Measurements from ENCODE around the gene RNF19B.

The RNF19B gene

DNA sequence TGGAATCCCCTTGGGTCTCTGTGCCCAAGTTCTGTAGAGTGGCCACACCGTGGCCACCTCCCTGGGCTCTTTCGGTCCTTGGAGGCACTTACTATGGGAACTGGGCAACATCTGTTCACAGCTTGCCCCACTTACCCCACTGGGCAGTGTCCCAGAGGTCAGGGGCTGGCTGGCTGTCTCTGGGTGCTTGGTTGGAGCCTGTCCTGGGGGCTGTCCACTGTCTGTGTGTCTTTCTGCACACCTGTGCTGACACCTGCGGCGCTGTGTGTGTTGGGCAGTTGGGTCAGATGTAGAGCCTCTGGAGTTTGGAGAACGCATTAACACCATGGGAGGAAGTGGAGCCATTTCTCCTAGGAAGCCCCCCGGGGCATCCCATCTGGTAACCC is 62.1 kb downstream of the RNF19B start:
- Histone ChIP-seq H2BK120ac (ENCODE audit: low read depth, low read length) (no peak overlapping the region), H3K9ac (ENCODE audit: low read length) (no peak overlapping the region), H4K8ac (ENCODE audit: low read length) (no peak overlapping the region), H3K9me3 (ENCODE audit: control insufficient read depth, low read length) (no peaks in the 10 kb centered on the region), H4K91ac (ENCODE audit: low read length) (no peak overlapping the region), H3K27ac (ENCODE audit: low read length, poor library complexity, severe bottlenecking) (no peak overlapping the region), H3K23ac (ENCODE audit: low read length in 2 of 2) (no peak overlapping the region), H2AK5ac (ENCODE audit: low read length, severe bottlenecking) (no peak overlapping the region), H3K18ac (ENCODE audit: low read depth in 1 of 2, low read length in 2 of 2) (no peak overlapping the region), H3K27me3 (ENCODE audit: control insufficient read depth in 1 of 2, insufficient read depth in 1 of 2, low read length in 2 of 2) (peaks cover 0 to 24% of the 10 kb centered on the region in 2 experiments), H3K4ac (ENCODE audit: low read depth in 1 of 2, low read length in 2 of 2) (no peak overlapping the region), H3K79me1 (replicated peaks; ENCODE audit: low read length, poor library complexity, severe bottlenecking) (no peaks in the 10 kb centered on the region), H2AFZ (ENCODE audit: low read depth, low read length) (no peak overlapping the region), H3K36me3 (ENCODE audit: control insufficient read depth in 1 of 2, insufficient read depth in 2 of 2, low read depth in 1 of 2, low read length in 2 of 2) (no peaks in the 10 kb centered on the region), H2BK5ac (ENCODE audit: low read depth, low read length, poor library complexity, severe bottlenecking) (no peak overlapping the region), H2BK15ac (ENCODE audit: low read depth, poor library complexity, severe bottlenecking) (no peak overlapping the region), H2BK12ac (ENCODE audit: low read length in 2 of 2) (no peak overlapping the region), H3K4me2 (ENCODE audit: low read length, poor library complexity, severe bottlenecking) (no peak overlapping the region), H3K4me1 (ENCODE audit: control insufficient read depth, insufficient read depth, low read depth, low read length) (peaks cover 11% of the 10 kb centered on the region), H3K4me3 (ENCODE audit: insufficient read depth in 1 of 2, low read depth in 1 of 2, low read length in 2 of 2) (no peak overlapping the region), H3K14ac (ENCODE audit: low read length in 2 of 2) (no peak overlapping the region)
- no peak for DNase-seq
- WGBS, result 80% methylated on average over 6 of the region's 6 CpGs

- Histone ChIP-seq H2BK5ac (ENCODE audit: low read depth, low read length, poor library complexity, severe bottlenecking) (no peak overlapping the region), H3K9ac (ENCODE audit: low read length) (peak overlapping the region; percentile 91), H3K27me3 (ENCODE audit: control insufficient read depth in 1 of 2, insufficient read depth in 1 of 2, low read length in 2 of 2) (peaks cover 0 to 24% of the 10 kb centered on the region in 2 experiments), H2BK15ac (ENCODE audit: low read depth, poor library complexity, severe bottlenecking) (peak overlapping the region; percentile 74), H3K4me1 (ENCODE audit: control insufficient read depth, insufficient read depth, low read depth, low read length) (peaks cover 11% of the 10 kb centered on the region), H2BK120ac (ENCODE audit: low read depth, low read length) (no peak overlapping the region), H3K27ac (ENCODE audit: low read length, poor library complexity, severe bottlenecking) (no peak overlapping the region), H3K18ac (ENCODE audit: low read depth in 1 of 2, low read length in 2 of 2) (peak overlapping the region; percentile 54 to 58), H2BK12ac (ENCODE audit: low read length in 2 of 2) (peak overlapping the region in 1 of 2 experiments; percentile 70), H3K4me3 (ENCODE audit: insufficient read depth in 1 of 2, low read depth in 1 of 2, low read length in 2 of 2) (peak overlapping the region; percentile 62 to 80), H4K91ac (ENCODE audit: low read length) (no peak overlapping the region), H2AFZ (ENCODE audit: low read depth, low read length) (peak overlapping the region; percentile 29), H2AK5ac (ENCODE audit: low read length, severe bottlenecking) (no peak overlapping the region), H3K9me3 (ENCODE audit: control insufficient read depth, low read length) (no peaks in the 10 kb centered on the region), H3K4ac (ENCODE audit: low read depth in 1 of 2, low read length in 2 of 2) (peak overlapping the region in 1 of 2 experiments; percentile 54), H3K36me3 (ENCODE audit: control insufficient read depth in 1 of 2, insufficient read depth in 2 of 2, low read depth in 1 of 2, low read length in 2 of 2) (no peaks in the 10 kb centered on the region), H4K8ac (ENCODE audit: low read length) (peak overlapping the region; percentile 77), H3K4me2 (ENCODE audit: low read length, poor library complexity, severe bottlenecking) (peak overlapping the region; percentile 94), H3K14ac (ENCODE audit: low read length in 2 of 2) (no peak overlapping the region), H3K79me1 (replicated peaks; ENCODE audit: low read length, poor library complexity, severe bottlenecking) (no peaks in the 10 kb centered on the region), H3K23ac (ENCODE audit: low read length in 2 of 2) (no peak overlapping the region)
- no peak for DNase-seq
- WGBS, result 46% methylated on average over 20 of the region's 24 CpGs
Observed at GRCh38 chr1:32901823-32902534, 62.6 kb downstream of the RNF19B start.

DNA sequence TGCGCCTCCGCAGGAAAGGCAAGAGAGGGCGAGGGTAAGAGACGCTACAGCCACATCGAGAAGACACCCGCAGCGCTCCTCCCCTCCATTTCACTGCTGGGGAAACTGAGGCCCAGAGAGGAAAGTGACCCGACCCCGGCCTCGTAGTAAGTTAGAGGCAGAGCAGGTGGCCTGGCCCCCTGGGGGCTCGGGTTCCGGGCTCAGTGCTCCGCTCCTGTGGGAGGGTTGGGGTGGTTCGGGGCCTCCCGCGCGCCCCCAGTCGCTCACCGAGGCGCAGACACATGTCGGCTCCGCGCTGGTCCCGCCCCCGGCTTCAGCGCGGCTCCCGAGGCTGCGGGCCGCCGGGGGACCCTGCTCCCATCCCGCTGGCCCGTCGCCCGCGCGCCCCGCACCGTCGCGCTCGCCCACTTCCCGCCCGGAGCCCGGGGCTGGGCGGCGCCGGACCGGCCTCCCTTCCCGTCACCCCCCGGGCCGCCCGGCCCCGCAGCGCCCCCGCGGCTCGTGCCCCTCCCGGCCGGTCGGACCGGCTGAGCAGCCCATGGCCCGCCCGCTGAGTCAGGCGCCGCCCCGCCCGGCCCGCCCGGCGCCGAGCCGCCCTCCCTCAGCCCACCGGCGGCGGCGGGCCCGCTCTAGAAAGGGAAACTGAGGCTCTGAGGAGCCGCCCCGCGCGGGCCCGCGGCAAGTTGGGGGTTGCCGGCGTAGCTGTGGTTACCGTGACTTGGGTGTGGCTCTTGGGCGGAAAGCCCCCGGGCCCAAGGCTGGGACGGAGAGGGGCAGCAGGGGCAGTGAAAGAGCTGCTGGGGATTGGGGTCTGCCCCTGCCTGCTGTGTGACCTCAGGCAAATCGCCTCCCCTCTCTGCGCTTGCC is 63.4 kb downstream of the RNF19B start, which contains the start of gene TMEM54:
TMEM54 (minus strand) TSS at position 434 of the 867 bp plus-strand sequence; CDS start at position 283, 151 bp downstream.
- peak within 1 kb of the TSS; percentile 77 for H4K8ac ChIP-seq (ENCODE audit: low read length)
- H3K9ac ChIP-seq (ENCODE audit: low read length), result peak within 1 kb of the TSS; percentile 91
- DNase-seq, result no peak
- WGBS, result 3% methylated on average over 26 of the region's 92 CpGs
- H3K27ac ChIP-seq (ENCODE audit: low read length, poor library complexity, severe bottlenecking), result no peak within 1 kb of the TSS
- H3K36me3 ChIP-seq (ENCODE audit: control insufficient read depth in 1 of 2, insufficient read depth in 2 of 2, low read depth in 1 of 2, low read length in 2 of 2), result no peaks in the 10 kb centered on the region
- H3K79me1 ChIP-seq (replicated peaks; ENCODE audit: low read length, poor library complexity, severe bottlenecking), result no peaks in the 10 kb centered on the region
- no peak within 1 kb of the TSS for H3K14ac ChIP-seq (ENCODE audit: low read length in 2 of 2)
- H3K4ac ChIP-seq (ENCODE audit: low read depth in 1 of 2, low read length in 2 of 2), result peak within 1 kb of the TSS in 1 of 2 experiments; percentile 54
- no peak within 1 kb of the TSS for H2BK5ac ChIP-seq (ENCODE audit: low read depth, low read length, poor library complexity, severe bottlenecking)
- peak within 1 kb of the TSS; percentile 74 for H2BK15ac ChIP-seq (ENCODE audit: low read depth, poor library complexity, severe bottlenecking)
- peak within 1 kb of the TSS; percentile 54 for H2AFZ ChIP-seq (ENCODE audit: low read depth, low read length)
- H2BK12ac ChIP-seq (ENCODE audit: low read length in 2 of 2), result peak within 1 kb of the TSS; percentile 44 to 70
- H3K9me3 ChIP-seq (ENCODE audit: control insufficient read depth, low read length), result no peaks in the 10 kb centered on the region
- H3K4me1 ChIP-seq (ENCODE audit: control insufficient read depth, insufficient read depth, low read depth, low read length), result peaks cover 11% of the 10 kb centered on the region
- peak within 1 kb of the TSS; percentile 62 to 83 for H3K4me3 ChIP-seq (ENCODE audit: insufficient read depth in 1 of 2, low read depth in 1 of 2, low read length in 2 of 2)
- peaks cover 0 to 21% of the 10 kb centered on the region in 2 experiments for H3K27me3 ChIP-seq (ENCODE audit: control insufficient read depth in 1 of 2, insufficient read depth in 1 of 2, low read length in 2 of 2)
- H3K18ac ChIP-seq (ENCODE audit: low read depth in 1 of 2, low read length in 2 of 2), result peak within 1 kb of the TSS; percentile 58 to 61
- peak within 1 kb of the TSS; percentile 94 for H3K4me2 ChIP-seq (ENCODE audit: low read length, poor library complexity, severe bottlenecking)
- no peak within 1 kb of the TSS for H3K23ac ChIP-seq (ENCODE audit: low read length in 2 of 2)
- H2BK120ac ChIP-seq (ENCODE audit: low read depth, low read length), result no peak within 1 kb of the TSS
- no peak within 1 kb of the TSS for H2AK5ac ChIP-seq (ENCODE audit: low read length, severe bottlenecking)
- H4K91ac ChIP-seq (ENCODE audit: low read length), result no peak within 1 kb of the TSS

All from mesenchymal stem cell (in vitro differentiated cells and primary cell).